GM13976 (cell line): Measurements from ENCODE around the gene TUBGCP3.

ENCODE experiments used
- DNase-seq: peaks from one replicate; pipeline ENCODE4 v3.0.0; 2012; ENCODE audit warnings: low spot score
- in situ Hi-C: fragments of 300-500 bp; cut with MboI; formaldehyde crosslinking; loops from one replicate; pipeline ENCODE4 v1.12.0; 2022; ENCODE audit warnings: low sequenced_read_pairs, mixed read lengths, inconsistent platforms; ENCODE audit not compliant: unreplicated experiment
- TF ChIP-seq, protein P1 (sequence below): IDR thresholded peaks from 2 replicates; pipeline ENCODE4 v1.5.1; 2012; ENCODE audit warnings: borderline replicate concordance, mild to moderate bottlenecking; ENCODE audit not compliant: insufficient read depth; ENCODE audit errors: extremely low read depth, missing control alignments, control extremely low read depth

TUBGCP3 gene

DNA sequence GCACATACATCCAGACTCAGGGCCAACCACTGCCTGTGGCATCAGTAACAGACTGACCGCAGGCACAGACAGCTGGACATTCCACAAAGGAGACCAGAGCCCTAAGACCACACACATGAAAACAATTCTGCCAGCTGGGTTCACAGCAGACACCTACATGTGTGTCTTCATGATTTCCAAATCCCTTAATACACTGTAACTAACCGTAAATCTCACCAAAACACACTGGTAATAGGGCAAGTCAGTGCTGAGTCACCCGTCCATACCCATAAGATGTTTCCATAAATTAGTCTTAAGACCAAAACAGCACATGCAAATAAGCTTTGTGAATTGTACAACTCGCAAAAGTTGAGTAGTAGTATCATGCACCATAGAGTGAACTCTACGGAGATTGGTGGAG is 65.4 kb downstream of the TUBGCP3 start:
- in situ Hi-C loops = no loop called here
- TF ChIP-seq, protein P1, sequence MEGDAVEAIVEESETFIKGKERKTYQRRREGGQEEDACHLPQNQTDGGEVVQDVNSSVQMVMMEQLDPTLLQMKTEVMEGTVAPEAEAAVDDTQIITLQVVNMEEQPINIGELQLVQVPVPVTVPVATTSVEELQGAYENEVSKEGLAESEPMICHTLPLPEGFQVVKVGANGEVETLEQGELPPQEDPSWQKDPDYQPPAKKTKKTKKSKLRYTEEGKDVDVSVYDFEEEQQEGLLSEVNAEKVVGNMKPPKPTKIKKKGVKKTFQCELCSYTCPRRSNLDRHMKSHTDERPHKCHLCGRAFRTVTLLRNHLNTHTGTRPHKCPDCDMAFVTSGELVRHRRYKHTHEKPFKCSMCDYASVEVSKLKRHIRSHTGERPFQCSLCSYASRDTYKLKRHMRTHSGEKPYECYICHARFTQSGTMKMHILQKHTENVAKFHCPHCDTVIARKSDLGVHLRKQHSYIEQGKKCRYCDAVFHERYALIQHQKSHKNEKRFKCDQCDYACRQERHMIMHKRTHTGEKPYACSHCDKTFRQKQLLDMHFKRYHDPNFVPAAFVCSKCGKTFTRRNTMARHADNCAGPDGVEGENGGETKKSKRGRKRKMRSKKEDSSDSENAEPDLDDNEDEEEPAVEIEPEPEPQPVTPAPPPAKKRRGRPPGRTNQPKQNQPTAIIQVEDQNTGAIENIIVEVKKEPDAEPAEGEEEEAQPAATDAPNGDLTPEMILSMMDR = no peak
- no peak for DNase-seq

DNA sequence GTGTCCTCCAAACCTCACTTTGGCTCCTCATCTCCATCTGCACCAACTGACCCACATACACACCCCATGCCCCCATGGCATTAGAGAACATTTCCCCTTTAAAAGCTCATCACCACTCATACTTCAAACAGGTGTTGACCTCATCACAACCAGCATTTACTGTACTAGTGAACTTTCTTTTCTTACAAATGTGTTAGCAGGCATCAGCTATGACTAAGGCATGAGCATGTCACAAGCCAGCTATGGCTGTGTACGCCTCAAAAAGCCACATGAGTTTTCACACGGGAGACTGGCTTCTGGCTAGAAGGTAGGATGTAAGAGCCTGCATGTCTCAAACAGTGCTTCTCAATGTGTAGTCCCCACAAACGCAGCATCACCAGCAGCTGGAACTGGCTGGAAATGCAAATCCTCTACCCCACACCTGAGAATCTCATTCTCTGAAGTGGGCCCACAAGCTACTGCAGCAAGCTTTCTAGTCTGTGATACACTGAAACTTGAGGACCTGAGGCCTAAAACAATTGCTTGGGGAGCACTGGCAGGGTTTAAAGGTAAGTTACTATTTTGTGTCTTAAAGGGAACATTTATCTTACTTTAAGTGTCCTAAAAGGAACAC is 66.8 kb downstream of the TUBGCP3 start:
- DNase-seq = no peak
- TF ChIP-seq, protein P1 = no peak
- in situ Hi-C loops = no loop called here

DNA sequence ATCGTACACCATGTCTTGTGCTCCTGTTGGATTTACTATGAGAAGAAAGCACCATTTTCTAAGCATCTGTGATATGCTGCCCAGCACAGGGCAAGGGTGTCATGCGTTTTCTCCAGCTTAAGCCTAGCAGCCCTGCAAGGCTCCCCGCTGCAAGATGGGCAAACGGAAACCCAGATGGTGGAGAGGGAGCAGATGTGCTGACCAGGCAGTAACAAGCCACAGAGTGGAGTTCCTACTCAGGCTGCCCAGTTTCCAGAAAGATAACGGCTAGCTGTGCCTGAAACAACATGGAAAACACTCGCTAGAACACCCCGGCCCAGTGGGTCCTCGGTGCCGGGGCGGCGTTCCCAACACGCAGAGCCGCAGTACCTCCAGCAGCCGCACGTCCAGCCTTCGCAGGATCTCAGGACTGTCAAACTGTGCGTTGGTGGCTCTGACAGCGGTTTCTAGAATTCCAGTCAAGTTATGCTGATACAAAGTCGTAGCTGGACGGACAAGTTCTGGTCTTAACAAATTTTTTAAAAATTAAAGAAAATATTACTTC is 68.4 kb downstream of the TUBGCP3 start:
- TF ChIP-seq, protein P1 = no peak
- DNase-seq = no peak
- in situ Hi-C loops = no loop called here

DNA sequence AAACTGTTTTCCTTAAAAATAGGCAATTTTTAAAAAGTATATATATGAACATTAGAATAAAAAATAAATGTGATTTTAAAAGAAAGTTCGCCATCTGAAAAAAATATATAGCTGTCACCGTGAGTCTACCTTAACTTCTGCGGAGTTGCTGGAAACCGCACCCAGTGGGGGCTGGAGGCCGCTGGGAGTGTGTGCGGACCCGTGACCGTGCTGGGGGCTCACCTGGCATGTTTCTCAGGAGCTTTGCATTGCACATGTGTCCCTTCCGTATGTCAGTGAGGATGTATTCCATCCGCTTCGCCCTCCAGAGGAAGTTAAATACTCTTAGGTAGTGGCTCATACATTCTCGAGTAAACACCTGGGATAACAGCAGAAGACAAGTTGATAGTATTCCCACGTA is 71.7 kb downstream of the TUBGCP3 start:
- TF ChIP-seq, protein P1 = no peak
- in situ Hi-C loops = no loop called here
- no peak for DNase-seq

DNA sequence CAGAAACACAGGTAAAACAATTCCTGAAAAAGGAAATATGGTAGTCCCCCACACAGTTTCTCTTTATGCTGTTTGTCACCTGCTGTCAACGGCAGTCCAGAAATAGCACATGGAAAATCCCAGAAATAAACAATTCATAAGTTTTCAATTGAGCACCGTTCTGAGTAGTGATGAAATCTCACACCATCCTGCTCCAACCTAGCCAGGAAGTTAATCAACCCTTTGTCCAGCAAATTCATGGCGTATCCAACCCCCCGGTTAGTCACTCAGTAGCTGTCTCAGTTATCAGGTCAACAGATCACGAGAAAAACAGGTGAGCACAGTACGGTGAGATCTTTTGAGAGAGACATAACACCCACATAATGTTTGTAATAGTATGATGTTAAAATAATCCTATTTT is 74.2 kb downstream of the TUBGCP3 start:
- TF ChIP-seq, protein P1 = no peak
- DNase-seq = no peak
- in situ Hi-C loops = no loop called here

DNA sequence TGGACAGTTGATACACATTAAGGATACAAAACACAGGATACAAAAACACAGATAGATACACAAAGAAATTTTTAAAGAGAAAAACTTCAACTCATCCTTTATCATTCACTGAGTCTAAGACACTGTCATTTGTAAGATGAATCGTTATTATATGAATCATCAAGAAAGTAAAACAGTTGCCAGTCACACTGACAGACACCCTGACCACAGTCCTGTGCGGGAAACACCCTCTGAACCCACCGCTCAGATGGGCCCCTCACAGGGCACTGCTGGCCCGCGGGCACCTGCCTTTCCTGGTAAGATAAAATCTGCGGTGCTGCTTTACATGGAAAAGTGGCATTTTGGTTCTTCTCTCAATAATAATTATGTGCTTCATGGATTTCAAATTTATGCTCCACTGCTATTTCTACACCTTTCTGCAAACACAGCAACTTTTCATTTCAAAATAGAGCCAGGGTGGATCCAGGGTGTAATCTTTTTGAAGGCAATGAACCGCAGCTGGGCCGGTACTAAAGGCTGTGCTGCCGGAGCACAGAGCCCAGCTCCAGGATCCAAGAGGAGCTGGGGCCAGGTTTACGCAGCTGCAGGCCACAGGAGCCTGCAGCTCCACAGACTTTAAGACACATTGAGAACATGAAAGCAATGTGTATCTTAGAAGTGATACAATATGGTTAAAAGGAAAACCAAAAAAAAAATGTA is 76.8 kb downstream of the TUBGCP3 start:
- no peak for DNase-seq
- TF ChIP-seq, protein P1 = no peak
- in situ Hi-C loops = no loop called here
